ENCODE results near the gene RGS19.

Gene RGS19

GRCh38 chr20:64024141-64024990, 55.0 kb downstream of the RGS19 start:
- no peak for DNase-seq (ENCODE audit: extremely low spot score, insufficient read length, low read depth)
- FAIRE-seq = no peak

DNA sequence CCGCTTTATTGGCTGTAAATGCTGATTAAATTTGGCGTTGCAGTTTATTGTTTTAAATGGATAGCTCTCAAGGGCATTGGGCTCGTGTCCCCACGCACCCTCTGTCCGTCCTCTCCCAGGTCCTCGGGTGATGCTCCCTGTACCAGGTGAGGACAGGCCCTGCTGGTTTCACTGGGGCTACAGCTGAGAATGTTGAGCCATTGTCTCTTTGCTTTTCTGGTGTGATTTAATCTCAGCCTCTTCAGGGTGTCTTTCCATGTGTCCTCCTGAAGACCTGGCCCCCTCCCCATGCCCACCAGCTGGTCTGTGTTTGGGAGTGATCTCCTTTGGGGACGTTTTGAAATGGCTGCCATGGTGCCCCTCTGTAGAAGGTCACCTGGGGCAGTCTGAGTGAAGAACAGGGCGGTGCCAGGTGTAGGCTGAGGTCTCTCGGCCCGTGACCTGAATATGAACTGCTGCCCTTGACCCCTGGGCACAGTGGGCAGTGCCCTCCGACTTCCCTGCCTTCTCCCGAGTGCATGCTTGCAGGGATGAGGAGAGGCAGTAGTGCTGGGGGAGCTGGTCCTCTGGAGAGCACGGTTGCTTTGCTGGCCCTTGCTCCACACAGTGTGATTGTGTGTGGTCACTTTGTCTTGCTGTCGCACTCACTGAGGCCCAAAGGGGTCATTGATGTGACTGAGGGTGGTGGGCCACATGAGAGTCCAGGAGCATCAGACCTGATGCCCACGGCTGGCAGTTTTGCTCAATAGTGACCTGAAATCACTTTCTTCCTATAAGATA, 55.8 kb downstream of the RGS19 start:
- DNase-seq (ENCODE audit: extremely low spot score, insufficient read length, low read depth) (no peak), FAIRE-seq (no peak)
